SK-N-MC (cell line): ENCODE results near the gene DPH3.

Experiments used
- EZH2 ChIP-seq: fragments of 200-600 bp; sonication (generic); IDR thresholded peaks from one replicate; pipeline ENCODE4 v1.6.1; 2017; ENCODE audit warnings: antibody characterized with exemption
- FOXP2 ChIP-seq: optimal IDR thresholded peaks from 2 replicates; pipeline ENCODE3; 2011; ENCODE audit warnings: mild to moderate bottlenecking, moderate library complexity; ENCODE audit not compliant: insufficient read depth; ENCODE audit errors: extremely low read length, control extremely low read depth
- POLR2AphosphoS5 ChIP-seq: IDR thresholded peaks from 2 replicates; pipeline ENCODE4 v1.6.1; 2012; ENCODE audit warnings: mild to moderate bottlenecking, low read depth, low read length, borderline replicate concordance

- TF ChIP-seq EZH2 (no peak), POLR2AphosphoS5 (no peak), FOXP2 (no peak)
These were observed 43.2 kb upstream of the DPH3 start for GRCh38 chr3:16307832-16308531.
